Measurements from ENCODE around the gene PCIF1.
"Not testable (repeated sequence)": the region's sequence is repeated elsewhere in the genome, so short reads cannot be mapped to it uniquely, and the experiment has no call there.

Gene PCIF1

GRCh38 chr20:45934586-45935415 is at the start of gene PCIF1:
Gene PCIF1 (plus strand): TSS chr20:45934683. CDS start chr20:45939000, 4,317 bp downstream.
- peak; percentile 99 for DNase-seq

GRCh38 chr20:45886590-45887345 is 47.7 kb upstream of the PCIF1 start:
- no peak for DNase-seq

- no peak for DNase-seq
These were observed 47.2 kb upstream of the PCIF1 start, which contains the start of gene SPATA25 for GRCh38 chr20:45887346-45887715. Gene SPATA25 (minus strand): TSS chr20:45887622. CDS start chr20:45887590, 32 bp downstream.

- no peak for DNase-seq
These were observed 45.8 kb upstream of the PCIF1 start for GRCh38 chr20:45888681-45889080.

- peak; percentile 30 for DNase-seq
These were observed 44.2 kb upstream of the PCIF1 start for GRCh38 chr20:45890077-45890984.

- peak; percentile 89 for DNase-seq
These were observed 43.2 kb upstream of the PCIF1 start, which contains the start of the genes CTSA and NEURL2 for GRCh38 chr20:45890985-45891983. Gene CTSA (plus strand): TSS chr20:45891335. CDS start chr20:45891569, 234 bp downstream. Gene NEURL2 (minus strand): TSS chr20:45891208. CDS start chr20:45890991, 217 bp downstream.

- no peak for DNase-seq
These were observed 42.2 kb upstream of the PCIF1 start for GRCh38 chr20:45892049-45892825.

- peak; percentile 51 for DNase-seq
These were observed 41.5 kb upstream of the PCIF1 start for GRCh38 chr20:45892828-45893500.

- no peak for DNase-seq
These were observed 40.7 kb upstream of the PCIF1 start for GRCh38 chr20:45893831-45894230.

- no peak for DNase-seq
These were observed 39.7 kb upstream of the PCIF1 start for GRCh38 chr20:45894797-45895196.

- DNase-seq: no peak
These were observed 37.8 kb upstream of the PCIF1 start for GRCh38 chr20:45896641-45897161.

GRCh38 chr20:45897289-45897688 is 37.2 kb upstream of the PCIF1 start:
- DNase-seq: no peak

GRCh38 chr20:45897692-45898091 is 36.8 kb upstream of the PCIF1 start:
- DNase-seq: no peak

GRCh38 chr20:45898285-45898684 is 36.2 kb upstream of the PCIF1 start:
- DNase-seq: no peak

GRCh38 chr20:45899046-45899835 is 35.2 kb upstream of the PCIF1 start:
- DNase-seq: no peak

GRCh38 chr20:45901332-45901731 is 33.2 kb upstream of the PCIF1 start:
- not testable (repeated sequence) for DNase-seq

- no peak for DNase-seq
These were observed 32.2 kb upstream of the PCIF1 start for GRCh38 chr20:45902199-45902701.

Data from activated CD4-positive, alpha-beta T cell treated with anti-CD3 and anti-CD28 coated beads, Interleukin-2, Interleukin-6, amounts not matched to agents 100 ng/mL and 50 ng/mL, durations not matched to agents 16 hours and 8 hours (primary cell).